Measurements from ENCODE around the gene DHX35. TPM values are rescaled to one million over a fixed set of nuclear protein-coding genes. Genes with fewer than 3 reads are reported as not detected.

The DHX35 gene
- total RNA-seq, 1 experiment from 2014 or later: 12.2 TPM

DNA sequence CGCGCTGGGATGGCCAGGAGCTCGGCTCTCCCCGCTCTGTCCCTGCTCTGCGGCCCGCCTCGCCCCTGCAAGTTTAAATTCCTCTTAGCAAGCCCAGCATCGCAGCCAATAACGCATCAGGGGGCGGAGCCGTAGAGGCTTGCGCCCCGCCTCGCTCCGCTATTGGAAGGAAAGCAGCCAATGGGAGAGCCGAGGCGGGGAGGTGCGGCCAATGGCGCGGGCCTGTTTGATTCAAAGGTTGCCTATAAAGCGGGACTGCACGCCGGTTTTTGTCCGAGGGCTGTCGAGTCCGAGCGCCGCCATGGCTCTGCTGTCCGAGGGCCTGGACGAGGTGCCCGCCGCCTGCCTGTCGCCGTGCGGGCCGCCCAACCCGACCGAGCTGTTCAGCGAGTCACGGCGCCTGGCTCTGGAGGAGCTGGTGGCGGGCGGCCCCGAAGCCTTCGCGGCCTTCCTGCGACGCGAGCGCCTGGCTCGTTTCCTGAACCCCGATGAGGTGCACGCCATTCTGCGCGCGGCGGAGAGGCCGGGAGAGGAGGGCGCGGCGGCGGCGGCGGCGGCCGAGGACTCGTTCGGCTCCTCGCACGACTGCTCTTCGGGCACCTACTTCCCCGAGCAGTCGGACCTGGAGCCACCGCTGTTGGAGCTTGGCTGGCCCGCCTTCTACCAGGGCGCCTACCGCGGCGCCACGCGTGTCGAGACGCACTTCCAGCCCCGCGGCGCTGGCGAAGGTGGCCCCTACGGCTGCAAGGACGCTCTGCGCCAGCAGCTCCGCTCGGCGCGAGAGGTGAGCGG is 35.8 kb upstream of the DHX35 start, which contains the start of gene FAM83D:
Gene FAM83D (plus strand): TSS at position 276 of the 792 bp plus-strand sequence. CDS start 26 bp downstream, at position 302.
- no peaks in the 10 kb centered on the region for H3K9me3 ChIP-seq (ENCODE audit: control insufficient read depth, insufficient read depth, low read depth, low read length)
- in situ Hi-C loops (cut with HindIII; ENCODE audit: low pct_unique_long_range_greater_than_20kb, low sequenced_read_pairs) (no loop called here), intact Hi-C loops (cut with micrococcal nuclease; ENCODE audit: unreplicated experiment) (loop anchor here (2.0 kb wide), 1 partner anchor 122 kb away; no protein-coding TSS in a partner anchor)
- H3K36me3 ChIP-seq (ENCODE audit: control insufficient read depth, insufficient read depth, low read length): no peaks in the 10 kb centered on the region; the same call in 1 of the 2 replicates
- ChIA-PET CTCF (interaction anchor here (0.9 kb wide), 1 partner anchor 9 kb away, joined by 5 read pairs; no protein-coding TSS in a partner anchor), POLR2A (no interaction called here)
- peaks cover 12% of the 10 kb centered on the region for H3K4me1 ChIP-seq (ENCODE audit: control insufficient read depth, insufficient read depth, low read length)
- peak within 1 kb of the TSS; percentile 81 to 85 for H3K4me3 ChIP-seq (ENCODE audit: low read depth in 2 of 2, low read length in 2 of 2)
- peak within 1 kb of the TSS; percentile 89 for H3K27ac ChIP-seq (ENCODE audit: low read length)
- TF ChIP-seq SIN3A (IDR thresholded peaks at IDR 0.05; ENCODE audit: borderline replicate concordance, insufficient read depth, low read depth, low read length): peak; percentile 98
- peak; percentile 97 for TF ChIP-seq POLR2AphosphoS5 (IDR thresholded peaks at IDR 0.05; ENCODE audit: low read depth, low read length)
- TF ChIP-seq, protein P1, sequence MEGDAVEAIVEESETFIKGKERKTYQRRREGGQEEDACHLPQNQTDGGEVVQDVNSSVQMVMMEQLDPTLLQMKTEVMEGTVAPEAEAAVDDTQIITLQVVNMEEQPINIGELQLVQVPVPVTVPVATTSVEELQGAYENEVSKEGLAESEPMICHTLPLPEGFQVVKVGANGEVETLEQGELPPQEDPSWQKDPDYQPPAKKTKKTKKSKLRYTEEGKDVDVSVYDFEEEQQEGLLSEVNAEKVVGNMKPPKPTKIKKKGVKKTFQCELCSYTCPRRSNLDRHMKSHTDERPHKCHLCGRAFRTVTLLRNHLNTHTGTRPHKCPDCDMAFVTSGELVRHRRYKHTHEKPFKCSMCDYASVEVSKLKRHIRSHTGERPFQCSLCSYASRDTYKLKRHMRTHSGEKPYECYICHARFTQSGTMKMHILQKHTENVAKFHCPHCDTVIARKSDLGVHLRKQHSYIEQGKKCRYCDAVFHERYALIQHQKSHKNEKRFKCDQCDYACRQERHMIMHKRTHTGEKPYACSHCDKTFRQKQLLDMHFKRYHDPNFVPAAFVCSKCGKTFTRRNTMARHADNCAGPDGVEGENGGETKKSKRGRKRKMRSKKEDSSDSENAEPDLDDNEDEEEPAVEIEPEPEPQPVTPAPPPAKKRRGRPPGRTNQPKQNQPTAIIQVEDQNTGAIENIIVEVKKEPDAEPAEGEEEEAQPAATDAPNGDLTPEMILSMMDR (IDR thresholded peaks at IDR 0.05): no peak; the same call in none of the 2 replicates
- peak; percentile 56; the same call in 1 of the 2 replicates for TF ChIP-seq TCF7L2 (IDR thresholded peaks at IDR 0.05; ENCODE audit: low read depth, low read length)
- no TSS peak for BruUV-seq (replicated peaks)
- H3K27me3 ChIP-seq (ENCODE audit: control insufficient read depth, insufficient read depth, low read length): no peaks in the 10 kb centered on the region
- ATAC-seq: peak; percentile 97
- peak; percentile 92 for DNase-seq (ENCODE audit: low read depth, low spot score)

DNA sequence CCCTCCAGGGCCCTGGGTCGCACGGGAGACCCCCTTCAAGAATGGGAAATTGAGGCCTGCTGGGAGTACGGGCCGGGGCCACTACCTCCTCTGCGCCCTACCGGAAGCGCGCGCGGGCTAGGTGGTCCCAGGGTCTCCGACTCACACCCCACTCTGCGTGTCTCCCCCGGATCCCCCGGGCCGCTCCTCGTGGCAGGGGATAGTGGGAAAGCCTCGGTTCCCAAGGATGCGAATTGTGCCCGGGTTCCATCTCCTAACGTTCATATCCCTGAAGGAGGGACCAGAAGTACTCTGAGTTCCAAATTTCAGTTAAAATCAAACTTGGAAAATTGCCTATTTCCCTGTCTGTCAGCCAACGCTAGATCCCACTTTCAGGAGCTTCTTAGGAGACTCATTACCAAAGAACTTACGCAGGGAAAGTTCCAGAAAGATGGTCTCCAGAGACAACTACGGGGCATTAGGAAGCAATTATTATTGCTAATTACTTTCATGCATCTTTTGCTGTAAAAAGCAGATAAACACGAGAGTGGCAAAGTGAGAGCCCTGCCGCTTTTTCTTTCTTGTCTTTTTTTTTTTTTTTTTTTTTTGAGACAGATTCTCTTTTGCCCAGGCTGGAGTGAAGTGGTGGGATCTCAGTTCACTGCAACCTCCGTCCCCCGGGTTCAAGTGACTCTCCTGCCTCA is 35.1 kb upstream of the DHX35 start:
- CTCF ChIA-PET: interaction anchor here (0.9 kb wide), 1 partner anchor 10 kb away, joined by 5 read pairs; no protein-coding TSS in a partner anchor
- H3K4me3 ChIP-seq (ENCODE audit: low read depth in 2 of 2, low read length in 2 of 2): peak overlapping the region; percentile 81 to 85
- peak overlapping the region; percentile 89 for H3K27ac ChIP-seq (ENCODE audit: low read length)
- BruUV-seq (replicated peaks): no TSS peak
- no peaks in the 10 kb centered on the region; the same call in 1 of the 2 replicates for H3K36me3 ChIP-seq (ENCODE audit: control insufficient read depth, insufficient read depth, low read length)
- intact Hi-C loops (cut with micrococcal nuclease; ENCODE audit: unreplicated experiment): loop anchor here (2.0 kb wide), 1 partner anchor 122 kb away; no protein-coding TSS in a partner anchor
- POLR2A ChIA-PET: interaction anchor here (0.6 to 0.7 kb wide), 2 partner anchors 8 to 70 kb away, joined by 3 to 6 read pairs; no protein-coding TSS in a partner anchor
- H3K4me1 ChIP-seq (ENCODE audit: control insufficient read depth, insufficient read depth, low read length): peaks cover 12% of the 10 kb centered on the region
- in situ Hi-C loops (cut with HindIII; ENCODE audit: low pct_unique_long_range_greater_than_20kb, low sequenced_read_pairs): no loop called here
- DNase-seq (ENCODE audit: low read depth, low spot score) (no peak), ATAC-seq (no peak)
- no peaks in the 10 kb centered on the region for H3K9me3 ChIP-seq (ENCODE audit: control insufficient read depth, insufficient read depth, low read depth, low read length)
- TF ChIP-seq REST (IDR thresholded peaks at IDR 0.05; ENCODE audit: insufficient read depth in 1 of 2, low read depth in 2 of 2, low read length in 1 of 2): no peak
- TF ChIP-seq SIN3A (IDR thresholded peaks at IDR 0.05; ENCODE audit: borderline replicate concordance, insufficient read depth, low read depth, low read length): no peak
- TF ChIP-seq, protein P1 (IDR thresholded peaks at IDR 0.05): no peak
- TF ChIP-seq TCF7L2 (IDR thresholded peaks at IDR 0.05; ENCODE audit: low read depth, low read length): no peak
- no peak for TF ChIP-seq POLR2AphosphoS5 (IDR thresholded peaks at IDR 0.05; ENCODE audit: low read depth, low read length)
- H3K27me3 ChIP-seq (ENCODE audit: control insufficient read depth, insufficient read depth, low read length): no peaks in the 10 kb centered on the region

Data from Panc1 (cell line).